PC-9 (cell line): Measurements from ENCODE around the gene CHST11.

Source experiments
- CTCF ChIP-seq: fragments of 200-600 bp; sonication (generic); conservative IDR thresholded peaks from 2 replicates; pipeline ENCODE4 v1.6.1; 2017; ENCODE audit warnings: mixed run types, antibody characterized with exemption, mild to moderate bottlenecking, moderate library complexity
- EZH2 ChIP-seq: fragments of 200-600 bp; sonication (generic); IDR thresholded peaks from 2 replicates; pipeline ENCODE4 v1.8.0; 2017; ENCODE audit warnings: antibody characterized with exemption, low read depth

DNA sequence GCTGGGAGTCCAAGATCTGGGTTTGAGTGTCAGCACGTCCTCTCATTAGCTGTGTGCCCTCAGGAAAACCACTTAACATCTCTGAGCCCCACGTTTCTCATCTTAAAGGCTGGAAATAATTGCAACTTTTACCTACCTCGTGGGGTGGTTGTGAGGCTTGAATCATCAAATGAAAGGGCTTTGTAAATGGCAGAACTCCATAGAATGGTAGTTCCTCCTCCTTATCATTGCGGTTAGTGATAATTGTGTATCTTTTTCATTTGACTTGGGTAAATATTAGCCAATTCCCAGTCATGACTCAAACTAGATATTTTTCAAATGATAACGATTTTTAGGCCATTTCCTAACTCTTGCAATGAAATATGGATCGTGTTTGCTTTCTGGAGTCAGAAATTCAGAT lies 205.5 kb downstream of the CHST11 start:
- TF ChIP-seq CTCF (no peak), EZH2 (no peak)
